NCI-H128 (cell line): Measurements from ENCODE around the gene HYDIN.
"Not testable (repeated sequence)": the region's sequence is repeated elsewhere in the genome, so short reads cannot be mapped to it uniquely, and the experiment has no call there.

Source experiments
- DNase-seq: peaks from one replicate; lab custom pipeline; 2025; ENCODE audit not compliant: unreplicated experiment; lab: John Stamatoyannopoulos, UW

Gene HYDIN

DNA sequence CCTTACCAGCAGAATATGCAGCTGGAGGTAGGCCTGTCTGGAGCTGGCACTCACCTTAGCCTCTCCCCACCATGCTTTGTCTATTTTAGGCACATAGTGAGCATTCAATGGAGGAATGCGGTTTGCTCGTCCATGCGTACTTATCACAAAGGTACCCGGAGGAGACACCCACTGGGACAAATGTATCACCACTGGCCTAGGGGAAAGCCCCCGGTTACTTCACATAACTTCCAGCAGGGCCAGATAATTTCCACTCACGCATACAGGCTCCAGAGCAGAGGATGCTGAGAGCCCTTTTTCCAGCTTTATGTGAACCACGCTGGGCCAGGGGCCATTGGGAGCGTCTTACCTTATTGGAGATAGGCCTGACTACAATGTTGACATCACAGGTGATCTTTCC lies 348.2 kb downstream of the HYDIN start:
- not testable (repeated sequence) for DNase-seq

- not testable (repeated sequence) for DNase-seq
Measured at GRCh38 chr16:70877895-70878294, 352.6 kb downstream of the HYDIN start.

- DNase-seq: not testable (repeated sequence)
Measured at GRCh38 chr16:70876442-70876841, 354.1 kb downstream of the HYDIN start.

DNA sequence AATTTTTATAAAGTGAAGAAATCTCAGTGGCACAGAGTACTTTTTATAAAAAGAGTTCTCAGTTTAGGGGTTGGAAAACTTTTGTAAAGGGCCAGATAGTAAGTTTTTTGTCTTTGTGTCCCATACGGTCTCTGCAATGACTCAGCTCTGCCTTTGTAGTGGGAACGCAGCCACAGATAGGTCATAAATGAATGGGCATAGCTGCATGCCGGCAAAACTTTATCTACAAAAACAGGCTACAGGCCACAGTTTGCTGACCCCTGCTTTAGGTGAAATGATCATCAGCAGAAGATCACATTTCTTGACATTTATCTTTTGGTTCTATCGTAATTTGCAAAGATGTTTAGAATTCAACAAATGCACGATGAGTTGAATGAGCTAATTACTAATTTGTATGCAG lies 365.8 kb downstream of the HYDIN start:
- not testable (repeated sequence) for DNase-seq

GRCh38 chr16:70861996-70862395 lies 368.5 kb downstream of the HYDIN start:
- DNase-seq: not testable (repeated sequence)

DNA sequence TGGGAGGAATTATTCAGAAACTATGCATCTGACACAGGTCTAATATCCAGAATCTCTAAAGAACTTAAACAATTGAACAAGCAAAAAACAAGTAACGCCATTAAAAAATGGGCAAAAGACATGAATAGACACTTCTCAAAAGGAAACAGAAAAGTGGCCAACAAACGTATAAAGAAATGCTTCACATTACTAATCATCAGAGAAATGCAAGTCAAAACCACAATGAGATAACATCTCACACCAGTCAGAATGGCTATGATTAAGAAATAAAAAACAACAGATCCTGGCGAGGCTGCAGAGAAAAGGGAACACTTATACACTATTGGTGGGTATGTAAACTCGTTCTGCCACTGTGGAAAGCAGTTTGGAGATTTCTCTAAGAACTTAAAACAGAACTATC lies 379.2 kb downstream of the HYDIN start:
- not testable (repeated sequence) for DNase-seq

DNA sequence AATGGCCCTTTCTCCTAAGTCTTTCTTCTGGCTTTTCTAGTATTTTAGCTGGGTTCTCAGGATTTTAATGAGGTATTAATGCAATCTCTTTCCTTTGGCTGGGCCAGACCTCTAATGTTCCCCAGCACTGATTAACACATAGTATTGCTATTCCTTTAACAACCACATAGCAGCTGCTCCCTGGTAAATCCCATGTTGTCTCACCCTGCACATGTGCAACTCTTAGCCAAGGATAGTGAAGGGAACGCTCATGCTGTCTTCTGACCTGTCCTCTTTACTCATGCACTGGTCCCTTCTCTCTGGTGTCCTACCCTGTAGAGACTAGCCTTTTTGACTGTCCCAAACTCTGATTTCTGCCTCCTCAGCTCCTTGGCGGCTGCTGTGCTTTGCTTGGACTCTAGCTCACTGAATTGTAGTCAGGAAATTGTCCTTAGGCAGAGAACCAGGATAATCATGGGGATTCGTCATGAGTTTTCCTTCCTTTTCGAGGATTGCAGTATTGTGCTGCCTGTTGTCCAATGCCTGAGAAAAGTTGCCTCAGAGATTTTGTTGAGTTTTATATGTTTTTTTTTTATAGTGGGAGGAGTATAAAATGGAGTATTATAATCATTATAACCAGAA lies 406.9 kb downstream of the HYDIN start:
- DNase-seq: not testable (repeated sequence)

DNA sequence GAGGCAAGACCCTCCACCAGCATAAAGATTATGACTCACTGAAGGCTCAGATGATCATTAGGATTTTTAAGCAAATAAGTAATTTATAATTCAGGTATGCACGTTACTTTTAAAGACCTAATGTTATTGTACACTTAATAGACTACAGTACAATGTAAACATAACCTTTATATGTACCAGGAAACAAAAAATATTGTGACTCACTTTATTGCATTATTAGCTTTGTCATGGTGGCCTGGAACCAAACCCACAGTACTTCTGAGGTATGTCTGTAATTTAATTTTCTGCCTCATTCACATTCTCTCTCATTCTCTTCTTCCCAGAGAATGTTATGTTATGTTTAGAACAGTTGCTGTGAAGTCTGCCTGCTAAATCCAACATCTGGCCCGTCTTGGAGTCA lies 407.8 kb downstream of the HYDIN start:
- not testable (repeated sequence) for DNase-seq

DNA sequence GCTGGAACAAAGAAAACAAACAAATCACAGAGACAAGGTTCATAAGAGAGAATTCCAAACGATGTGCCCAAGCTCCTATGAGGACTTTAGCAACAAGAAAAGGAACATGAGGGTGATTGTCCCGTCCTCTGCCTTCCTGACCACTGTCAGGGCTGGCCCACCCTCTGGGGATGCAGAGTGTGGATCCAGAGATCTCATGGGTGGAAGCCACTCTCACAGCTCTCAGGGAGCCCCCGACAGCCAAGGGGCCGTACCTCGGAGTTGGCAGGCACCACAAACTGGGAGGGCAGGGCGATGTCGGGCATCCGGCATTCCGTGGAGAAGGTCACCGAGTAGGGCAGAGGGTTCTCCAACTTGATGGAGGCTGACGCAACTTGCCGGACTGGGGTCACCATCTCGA lies 412.4 kb downstream of the HYDIN start:
- not testable (repeated sequence) for DNase-seq

- peak; percentile 9 for DNase-seq
Measured at GRCh38 chr16:70809392-70810060, 421.0 kb downstream of the HYDIN start.

GRCh38 chr16:70808371-70808770 lies 422.2 kb downstream of the HYDIN start:
- DNase-seq: no peak

GRCh38 chr16:70805787-70806186 lies 424.7 kb downstream of the HYDIN start:
- DNase-seq: no peak

GRCh38 chr16:70805380-70805779 lies 425.1 kb downstream of the HYDIN start:
- DNase-seq: no peak

DNA sequence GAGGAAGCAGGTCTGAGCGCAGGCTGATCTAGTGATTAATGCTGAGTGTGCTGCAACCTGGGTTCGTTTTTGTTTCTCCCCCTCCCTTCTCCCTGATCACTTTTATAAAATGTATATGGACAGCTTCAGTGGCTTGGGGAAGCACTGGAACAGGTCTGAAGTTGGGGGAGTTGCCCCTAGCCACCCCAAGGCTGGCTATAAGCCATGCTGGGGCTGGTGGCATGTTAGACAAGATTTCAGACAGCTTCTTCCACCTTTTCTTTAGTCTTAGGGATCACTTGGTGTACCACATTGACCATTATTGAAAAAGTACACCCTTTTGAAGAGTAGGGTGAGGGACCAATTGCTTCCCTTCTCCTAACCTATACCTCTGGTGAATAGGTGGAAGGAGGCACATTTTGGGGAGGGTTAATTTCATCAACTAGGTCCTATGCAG lies 425.8 kb downstream of the HYDIN start:
- no peak for DNase-seq

DNA sequence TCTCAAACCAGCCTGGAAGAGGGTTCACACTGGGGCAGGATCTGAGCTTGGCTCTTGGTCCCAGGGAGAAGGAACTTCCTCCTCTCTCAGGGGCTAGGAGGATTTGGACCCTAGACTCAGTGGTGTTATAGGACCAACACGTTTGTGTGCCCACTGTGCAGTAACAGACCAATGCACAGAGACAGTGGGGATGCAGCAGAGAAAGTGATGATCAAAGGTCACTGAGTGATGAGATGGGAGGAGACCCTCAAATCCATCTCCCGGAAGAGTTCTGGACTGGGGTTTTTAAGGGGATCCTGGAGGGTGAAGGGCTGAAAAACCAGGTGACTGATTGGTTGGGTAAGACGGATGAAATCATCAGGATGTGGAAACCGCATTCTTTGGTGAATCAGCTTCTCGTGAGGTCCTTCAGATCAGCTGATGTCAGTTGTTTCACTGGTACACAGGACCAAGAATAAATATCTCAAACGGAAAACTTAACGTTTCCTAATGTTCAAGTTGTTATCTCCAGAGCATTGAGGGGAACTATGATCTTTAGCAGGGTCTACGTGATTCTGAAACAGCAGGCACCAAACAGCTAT lies 426.3 kb downstream of the HYDIN start:
- no peak for DNase-seq

GRCh38 chr16:70803319-70803718 lies 427.2 kb downstream of the HYDIN start:
- DNase-seq: no peak

GRCh38 chr16:70801611-70802010 lies 428.9 kb downstream of the HYDIN start:
- no peak for DNase-seq

GRCh38 chr16:70800781-70801480 lies 429.6 kb downstream of the HYDIN start, which contains the start of gene VAC14:
Gene VAC14, minus strand, starts transcription at chr16:70801158. Its CDS starts 258 bp downstream, at chr16:70800900.
- DNase-seq: peak; percentile 85

DNA sequence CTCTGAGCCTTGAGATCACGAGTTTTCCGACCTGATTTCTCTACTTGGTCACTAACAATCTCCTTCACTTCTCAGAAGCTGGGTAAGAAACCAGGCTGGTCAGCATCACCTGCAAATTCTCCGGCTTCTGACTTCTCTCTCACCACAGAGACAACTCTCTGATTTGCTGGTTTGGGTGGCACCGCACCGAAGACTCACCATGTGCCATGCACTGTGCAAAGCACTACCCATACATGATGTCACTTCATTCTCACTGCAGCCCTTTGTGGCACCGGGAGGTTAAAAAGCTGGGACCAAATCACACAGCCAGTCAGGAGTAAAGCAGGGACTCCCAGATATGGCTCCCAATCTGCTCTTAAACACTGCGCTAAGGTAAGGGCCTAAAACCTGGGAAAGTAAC lies 430.2 kb downstream of the HYDIN start:
- no peak for DNase-seq

DNA sequence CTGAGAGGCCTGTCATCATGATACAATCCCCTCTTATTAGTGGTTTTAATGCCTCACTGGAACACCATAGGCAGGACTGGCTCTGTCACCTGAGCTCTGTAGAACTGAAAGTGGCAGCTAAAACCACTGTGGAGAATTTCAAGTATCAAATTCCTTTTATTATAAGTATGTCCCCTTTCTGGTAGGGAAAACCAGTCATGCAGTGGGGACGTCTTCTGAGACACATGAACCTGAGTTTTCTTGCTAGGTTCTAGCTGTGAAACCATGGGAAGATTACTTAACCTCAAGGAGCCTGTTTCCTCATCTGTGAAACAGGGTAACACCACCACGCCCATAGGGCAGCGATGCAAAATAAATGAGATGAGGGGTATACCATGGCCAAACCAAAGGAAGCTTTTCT lies 434.2 kb downstream of the HYDIN start:
- DNase-seq: no peak

- DNase-seq: no peak
Measured at GRCh38 chr16:70795296-70795912, 435.1 kb downstream of the HYDIN start.
